K562 (cell line): ENCODE data around the gene DNAJB12. TPM values are rescaled to one million over a fixed set of nuclear protein-coding genes. Genes with fewer than 3 reads are reported as not detected.
A peak's percentile ranks its signal among the peaks of the same experiment; 100 is the strongest.

Experiments
- CBFB ChIP-seq: sonication (generic); formaldehyde crosslinking; IDR thresholded peaks from 2 replicates; pipeline ENCODE4 v1.4.0; 2020; ENCODE audit warnings: mild to moderate bottlenecking, missing genetic modification reagents
- CEBPG ChIP-seq, 3 experiments: fragments of 200-800 bp in 1 of 3; sonication (Bioruptor generic) in 1 of 3; sonication (generic) in 1 of 3; formaldehyde crosslinking in 1 of 3; IDR thresholded peaks in 2 of 3; conservative IDR thresholded peaks in 1 of 3; 2 replicates each; pipeline versions ENCODE4 v1.6.1 to v1.8.0; 2016 to 2022; ENCODE audit warnings: missing compliant biosample characterization in 2 of 3, missing genetic modification characterization in 2 of 3, mild to moderate bottlenecking in 1 of 3, missing genetic modification reagents in 1 of 3
- DMBX1 ChIP-seq: fragments of 250-450 bp; sonication (Bioruptor Pico); IDR thresholded peaks from 2 replicates; pipeline ENCODE4 v1.8.0; 2022; ENCODE audit warnings: inconsistent platforms, mild to moderate bottlenecking, moderate library complexity, borderline replicate concordance
- FOXA3 ChIP-seq, 2 experiments: fragments of 450-650 bp in 1 of 2; sonication (generic) in 1 of 2; formaldehyde crosslinking; IDR thresholded peaks in 1 of 2; conservative IDR thresholded peaks in 1 of 2; 2 replicates each; pipeline versions ENCODE4 v1.4.0 to v1.8.0; 2020 to 2022; ENCODE audit warnings: mild to moderate bottlenecking in 2 of 2, missing genetic modification reagents in 1 of 2
- FOXP1 ChIP-seq: sonication (generic); formaldehyde crosslinking; IDR thresholded peaks from 2 replicates; pipeline ENCODE4 v1.8.0; 2022; ENCODE audit warnings: mild to moderate bottlenecking, missing genetic modification reagents
- KDM2B ChIP-seq: fragments of 250-450 bp; sonication (Bioruptor Pico); IDR thresholded peaks from 2 replicates; pipeline ENCODE4 v1.8.0; 2021; ENCODE audit warnings: mild to moderate bottlenecking, moderate library complexity
- PCBP2 ChIP-seq: fragments of 200-400 bp; formaldehyde crosslinking; IDR thresholded peaks from 2 replicates; pipeline ENCODE4 v1.6.1; 2018; ENCODE audit warnings: low read length, low read depth, mild to moderate bottlenecking, moderate library complexity; ENCODE audit not compliant: poor library complexity, severe bottlenecking
- POLR3A ChIP-seq: IDR thresholded peaks from 2 replicates; pipeline ENCODE4 v1.6.1; 2011; ENCODE audit warnings: borderline replicate concordance, mild to moderate bottlenecking, moderate library complexity; ENCODE audit not compliant: insufficient read length, insufficient read depth; ENCODE audit errors: extremely low read depth
- SAP30 ChIP-seq: fragments of 200-600 bp; sonication (generic); IDR thresholded peaks from 2 replicates; pipeline ENCODE4 v1.6.1; 2012; ENCODE audit warnings: borderline replicate concordance, low read depth, mild to moderate bottlenecking, moderate library complexity, low read length, control low read depth, inconsistent platforms; ENCODE audit not compliant: insufficient read depth, poor library complexity, severe bottlenecking
- SIN3B ChIP-seq: fragments of 450-650 bp; IDR thresholded peaks from 2 replicates; pipeline ENCODE4 v1.6.1; 2017; ENCODE audit warnings: low read depth, mild to moderate bottlenecking, moderate library complexity
- TEAD1 ChIP-seq, 2 experiments: fragments of 450-650 bp in 1 of 2; sonication (generic) in 1 of 2; formaldehyde crosslinking; IDR thresholded peaks; 2 replicates each; pipeline versions ENCODE4 v1.4.0 to v1.8.0; 2020 to 2022; ENCODE audit warnings: mild to moderate bottlenecking in 2 of 2, missing genetic modification reagents in 1 of 2
- XRCC5 ChIP-seq: fragments of 200-400 bp; formaldehyde crosslinking; IDR thresholded peaks from 2 replicates; pipeline ENCODE4 v1.6.1; 2017; ENCODE audit warnings: low read depth, mild to moderate bottlenecking, low read length
- ZBTB7A ChIP-seq: IDR thresholded peaks from 2 replicates; pipeline ENCODE4 v1.6.1; 2011; ENCODE audit warnings: low read depth, mild to moderate bottlenecking, low read length, moderate library complexity, borderline replicate concordance; ENCODE audit not compliant: control insufficient read depth
- ZNF384 ChIP-seq: IDR thresholded peaks from 2 replicates; pipeline ENCODE4 v1.6.1; 2012; ENCODE audit warnings: low read depth, low read length, improper control_type of control experiment
- ZZZ3 ChIP-seq: fragments of 450-650 bp; IDR thresholded peaks from 2 replicates; pipeline ENCODE4 v1.6.1; 2016; ENCODE audit warnings: antibody characterized with exemption, mild to moderate bottlenecking, moderate library complexity
- polyA plus RNA-seq, 8 experiments: library from polyadenylated mRNA; depleted of rRNA in 4 of 8; stranded (reverse) in 5 of 8; unstranded in 3 of 8; fragments of >200 nt; fragmentation: Nextera tagmentation in 2 of 8; fragmentation: Illumina TruSeq in 1 of 8; extraction: Ambion mirVana in 2 of 8; extraction: Trizol in 1 of 8; gene quantifications; 2 replicates each; pipeline versions ENCODE4 v1.2.1 to v1.2.3, GENCODE V29; 2011 to 2014; ENCODE audit warnings: inconsistent platforms in 1 of 8, missing spikeins in 1 of 8
- total RNA-seq, 7 experiments: library from RNA; depleted of rRNA in 6 of 7; stranded (reverse); fragments of >200 nt in 6 of 7; fragmentation: Illumina TruSeq in 2 of 7; extraction: Trizol in 2 of 7; gene quantifications; 2 replicates each; pipeline versions ENCODE4 v1.2.1 to v1.2.3, GENCODE V29; 2011 to 2021; ENCODE audit warnings: low replicate concordance in 1 of 7
- TF ChIP-seq, protein P1 (sequence below): fragments of 450-650 bp; IDR thresholded peaks from 2 replicates; pipeline ENCODE4 v1.6.1; 2016; ENCODE audit warnings: low read depth, mild to moderate bottlenecking, moderate library complexity
- TF ChIP-seq, protein P2 (sequence below): fragments of 250-450 bp; sonication (Bioruptor Pico); IDR thresholded peaks from 2 replicates; pipeline ENCODE4 v1.9.0; 2021; ENCODE audit warnings: mild to moderate bottlenecking
- TF ChIP-seq, protein P3 (sequence below): fragments of 250-450 bp; sonication (Bioruptor Pico); IDR thresholded peaks from 2 replicates; pipeline ENCODE4 v1.5.1; 2021; ENCODE audit warnings: mild to moderate bottlenecking
- TF ChIP-seq, protein P4 (sequence below): fragments of 450-650 bp; formaldehyde crosslinking; IDR thresholded peaks from 2 replicates; pipeline ENCODE4 v1.4.0; 2022; ENCODE audit warnings: missing genetic modification characterization
- TF ChIP-seq, protein P5 (sequence below): fragments of 250-450 bp; sonication (Bioruptor Pico); IDR thresholded peaks from 2 replicates; pipeline ENCODE4 v1.5.0; 2020; ENCODE audit warnings: mild to moderate bottlenecking
- TF ChIP-seq, protein P6 (sequence below): sonication (generic); formaldehyde crosslinking; IDR thresholded peaks from 2 replicates; pipeline ENCODE4 v1.9.0; 2022; ENCODE audit warnings: mild to moderate bottlenecking, missing genetic modification reagents

The DNAJB12 gene
- total and polyA plus RNA-seq, 9 of the 15 experiments (the other 6 are each of a cell fraction or from before 2014, with no cell fraction given) = 3.5 to 31.5 (median 20.3) TPM

DNA sequence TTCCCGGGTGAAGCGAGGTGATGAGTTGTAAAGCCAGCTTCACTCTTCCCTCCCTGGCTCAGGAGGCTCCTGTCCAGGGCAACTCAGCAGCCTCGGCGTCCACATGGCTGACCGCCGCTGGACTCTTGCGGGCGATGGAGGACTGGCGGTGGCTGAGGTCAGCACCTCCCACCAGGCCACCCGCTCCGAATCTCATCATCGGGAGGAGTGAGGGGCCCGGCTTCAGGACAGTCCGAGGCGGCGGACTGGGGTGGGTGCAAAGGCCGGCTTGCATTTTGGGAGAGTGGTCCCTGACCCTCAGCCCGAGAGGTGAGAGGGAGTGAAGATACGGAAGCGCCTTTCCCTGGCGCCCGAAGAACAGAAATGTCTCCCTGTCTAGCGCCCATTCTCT, 759 bp downstream of the DNAJB12 start (continued):
- TF ChIP-seq SAP30 (peak; percentile 53), CEBPG (CRISPR knock-in tag; IDR thresholded peaks at IDR 0.05) (0 out of 2 replicates have a peak, but pooled peaks have one; percentile 24), CEBPG (tag; conservative IDR thresholded peaks at IDR 0.05 in 1 of 2, IDR thresholded peaks at IDR 0.05 in 1 of 2) (no peak), KDM2B (no peak), DMBX1 (CRISPR knock-in tag) (no peak), XRCC5 (no peak), ZBTB7A (peak; percentile 30; the same call in 1 of the 2 replicates), ZZZ3 (no peak), PCBP2 (no peak), CBFB (CRISPR knock-in tag) (peak; percentile 31; the same call in 1 of the 2 replicates), ZNF384 (no peak), TEAD1 (CRISPR knock-in tag; IDR thresholded peaks at IDR 0.05) (peak in 1 of 2 experiments; percentile 68; a peak in 1 of 4 replicates), FOXP1 (CRISPR knock-in tag) (peak; percentile 88; the same call in 1 of the 2 replicates), FOXA3 (CRISPR knock-in tag; conservative IDR thresholded peaks at IDR 0.05 in 1 of 2, IDR thresholded peaks at IDR 0.05 in 1 of 2) (peak in 1 of 2 experiments; percentile 52; a peak in 1 of 4 replicates), SIN3B (0 out of 2 replicates have a peak, but pooled peaks have one; percentile 12), POLR3A (no peak)
- TF ChIP-seq, protein P1, sequence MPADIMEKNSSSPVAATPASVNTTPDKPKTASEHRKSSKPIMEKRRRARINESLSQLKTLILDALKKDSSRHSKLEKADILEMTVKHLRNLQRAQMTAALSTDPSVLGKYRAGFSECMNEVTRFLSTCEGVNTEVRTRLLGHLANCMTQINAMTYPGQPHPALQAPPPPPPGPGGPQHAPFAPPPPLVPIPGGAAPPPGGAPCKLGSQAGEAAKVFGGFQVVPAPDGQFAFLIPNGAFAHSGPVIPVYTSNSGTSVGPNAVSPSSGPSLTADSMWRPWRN = peak; percentile 47; the same call in 1 of the 2 replicates
- TF ChIP-seq, protein P2, sequence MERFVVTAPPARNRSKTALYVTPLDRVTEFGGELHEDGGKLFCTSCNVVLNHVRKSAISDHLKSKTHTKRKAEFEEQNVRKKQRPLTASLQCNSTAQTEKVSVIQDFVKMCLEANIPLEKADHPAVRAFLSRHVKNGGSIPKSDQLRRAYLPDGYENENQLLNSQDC (CRISPR knock-in tag) = no peak
- TF ChIP-seq, protein P3, sequence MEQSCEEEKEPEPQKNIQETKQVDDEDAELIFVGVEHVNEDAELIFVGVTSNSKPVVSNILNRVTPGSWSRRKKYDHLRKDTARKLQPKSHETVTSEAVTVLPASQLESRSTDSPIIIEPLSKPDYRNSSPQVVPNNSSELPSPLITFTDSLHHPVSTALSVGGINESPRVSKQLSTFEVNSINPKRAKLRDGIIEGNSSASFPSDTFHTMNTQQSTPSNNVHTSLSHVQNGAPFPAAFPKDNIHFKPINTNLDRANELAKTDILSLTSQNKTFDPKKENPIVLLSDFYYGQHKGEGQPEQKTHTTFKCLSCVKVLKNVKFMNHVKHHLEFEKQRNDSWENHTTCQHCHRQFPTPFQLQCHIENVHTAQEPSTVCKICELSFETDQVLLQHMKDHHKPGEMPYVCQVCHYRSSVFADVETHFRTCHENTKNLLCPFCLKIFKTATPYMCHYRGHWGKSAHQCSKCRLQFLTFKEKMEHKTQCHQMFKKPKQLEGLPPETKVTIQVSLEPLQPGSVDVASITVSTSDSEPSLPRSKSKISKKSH (CRISPR knock-in tag) = no peak
- TF ChIP-seq, protein P4, sequence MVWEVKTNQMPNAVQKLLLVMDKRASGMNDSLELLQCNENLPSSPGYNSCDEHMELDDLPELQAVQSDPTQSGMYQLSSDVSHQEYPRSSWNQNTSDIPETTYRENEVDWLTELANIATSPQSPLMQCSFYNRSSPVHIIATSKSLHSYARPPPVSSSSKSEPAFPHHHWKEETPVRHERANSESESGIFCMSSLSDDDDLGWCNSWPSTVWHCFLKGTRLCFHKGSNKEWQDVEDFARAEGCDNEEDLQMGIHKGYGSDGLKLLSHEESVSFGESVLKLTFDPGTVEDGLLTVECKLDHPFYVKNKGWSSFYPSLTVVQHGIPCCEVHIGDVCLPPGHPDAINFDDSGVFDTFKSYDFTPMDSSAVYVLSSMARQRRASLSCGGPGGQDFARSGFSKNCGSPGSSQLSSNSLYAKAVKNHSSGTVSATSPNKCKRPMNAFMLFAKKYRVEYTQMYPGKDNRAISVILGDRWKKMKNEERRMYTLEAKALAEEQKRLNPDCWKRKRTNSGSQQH (CRISPR knock-in tag) = 0 out of 2 replicates have a peak, but pooled peaks have one; percentile 15
- TF ChIP-seq, protein P5, sequence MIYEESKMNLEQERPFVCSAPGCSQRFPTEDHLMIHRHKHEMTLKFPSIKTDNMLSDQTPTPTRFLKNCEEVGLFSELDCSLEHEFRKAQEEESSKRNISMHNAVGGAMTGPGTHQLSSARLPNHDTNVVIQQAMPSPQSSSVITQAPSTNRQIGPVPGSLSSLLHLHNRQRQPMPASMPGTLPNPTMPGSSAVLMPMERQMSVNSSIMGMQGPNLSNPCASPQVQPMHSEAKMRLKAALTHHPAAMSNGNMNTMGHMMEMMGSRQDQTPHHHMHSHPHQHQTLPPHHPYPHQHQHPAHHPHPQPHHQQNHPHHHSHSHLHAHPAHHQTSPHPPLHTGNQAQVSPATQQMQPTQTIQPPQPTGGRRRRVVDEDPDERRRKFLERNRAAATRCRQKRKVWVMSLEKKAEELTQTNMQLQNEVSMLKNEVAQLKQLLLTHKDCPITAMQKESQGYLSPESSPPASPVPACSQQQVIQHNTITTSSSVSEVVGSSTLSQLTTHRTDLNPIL (CRISPR knock-in tag) = no peak
- TF ChIP-seq, protein P6, sequence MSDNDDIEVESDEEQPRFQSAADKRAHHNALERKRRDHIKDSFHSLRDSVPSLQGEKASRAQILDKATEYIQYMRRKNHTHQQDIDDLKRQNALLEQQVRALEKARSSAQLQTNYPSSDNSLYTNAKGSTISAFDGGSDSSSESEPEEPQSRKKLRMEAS (CRISPR knock-in tag) = peak; percentile 74
